Hippocampal formation (tissue), 2 donors: ENCODE measurements around the gene TRIM62.
A peak's percentile ranks its signal among the peaks of the same experiment; 100 is the strongest.
"Not testable (repeated sequence)": the region's sequence is repeated elsewhere in the genome, so short reads cannot be mapped to it uniquely, and the experiment has no call there.

Experiments used
- DNase-seq, 2 donors: peaks; one replicate each; lab custom pipeline; 2025; lab: John Stamatoyannopoulos, UW

TRIM62 gene

GRCh38 chr1:33158366-33158765 lies 23.5 kb downstream of the TRIM62 start:
- no peak for DNase-seq

DNA sequence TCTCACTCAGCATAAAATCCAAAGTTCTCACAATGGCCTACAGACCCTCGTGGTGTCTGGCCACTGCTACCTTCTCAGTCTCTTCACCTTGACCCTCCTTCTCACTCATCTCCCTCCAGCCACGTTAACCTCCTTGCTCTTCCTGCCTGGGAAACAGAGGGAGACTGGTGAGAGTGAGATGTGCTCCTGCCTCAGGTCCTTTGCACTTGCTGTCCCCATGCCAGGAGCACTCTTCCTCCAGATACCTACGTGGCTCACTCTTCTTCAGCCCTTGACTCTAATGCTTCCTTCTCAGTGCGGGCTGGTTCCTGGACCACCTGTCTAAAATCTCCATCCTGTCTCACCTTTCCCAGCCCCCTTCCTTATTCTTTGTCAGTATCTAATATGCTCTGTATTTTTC lies 24.7 kb downstream of the TRIM62 start:
- no peak for DNase-seq

GRCh38 chr1:33155877-33156538 lies 25.8 kb downstream of the TRIM62 start:
- DNase-seq: no peak

- no peak for DNase-seq
These were observed 28.2 kb downstream of the TRIM62 start for GRCh38 chr1:33153650-33154049.

DNA sequence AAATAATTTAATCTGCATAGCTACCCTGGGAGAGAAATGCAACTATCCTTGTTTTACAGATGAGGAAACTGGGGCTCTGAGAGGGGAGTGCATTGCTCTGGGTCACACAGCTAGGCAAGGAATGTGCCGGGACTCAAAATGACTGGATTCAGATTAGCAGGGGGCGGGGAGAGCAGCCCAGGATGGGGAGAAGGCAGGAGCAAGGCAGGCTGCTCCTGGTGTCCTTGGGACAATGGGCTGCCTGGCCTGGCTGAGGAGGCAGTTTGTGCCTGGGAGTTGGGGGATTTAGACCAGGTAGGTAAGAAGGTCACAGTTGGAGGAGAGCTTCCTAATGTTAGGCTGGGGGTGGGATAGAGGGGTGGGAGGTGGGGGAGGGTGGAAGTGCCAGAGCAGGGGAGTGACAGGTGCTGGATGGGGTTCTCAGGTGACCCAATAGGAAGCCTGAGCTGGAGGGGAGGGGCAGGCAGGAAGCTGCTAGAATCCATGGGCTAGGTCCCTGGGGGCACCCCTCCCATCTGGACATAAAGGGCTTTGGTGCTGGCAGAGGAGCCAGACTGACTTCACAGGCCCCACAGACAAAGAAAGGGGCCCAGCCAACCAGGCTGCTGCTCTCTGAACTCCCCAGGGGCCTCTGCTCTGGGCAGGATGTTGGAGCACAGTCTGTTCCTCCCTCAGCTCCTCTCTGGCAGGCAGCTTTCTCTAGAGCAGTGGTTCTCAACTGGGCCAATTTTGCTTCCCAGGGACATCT lies 29.0 kb downstream of the TRIM62 start:
- peak; percentile 66 to 75 for DNase-seq

DNA sequence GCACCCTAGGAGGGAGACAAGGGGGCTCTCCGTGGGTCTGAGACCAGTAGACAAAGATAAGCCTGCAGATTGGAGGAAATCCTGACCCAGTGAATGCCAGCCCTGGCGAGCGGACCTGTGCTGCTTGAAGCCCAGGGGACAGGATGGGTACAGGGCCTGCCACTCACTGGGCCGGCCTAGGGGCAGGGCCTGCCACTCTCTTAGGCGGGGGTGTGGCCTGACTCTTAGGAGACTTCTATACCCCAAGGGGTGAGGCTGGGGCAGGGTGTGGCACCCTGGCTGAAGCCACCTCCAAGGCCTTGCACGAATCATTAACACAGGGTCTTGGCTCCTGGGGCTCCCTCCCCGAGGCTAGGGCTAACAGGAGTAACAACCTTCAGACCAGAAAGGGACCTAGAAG lies 30.7 kb downstream of the TRIM62 start:
- DNase-seq: no peak

DNA sequence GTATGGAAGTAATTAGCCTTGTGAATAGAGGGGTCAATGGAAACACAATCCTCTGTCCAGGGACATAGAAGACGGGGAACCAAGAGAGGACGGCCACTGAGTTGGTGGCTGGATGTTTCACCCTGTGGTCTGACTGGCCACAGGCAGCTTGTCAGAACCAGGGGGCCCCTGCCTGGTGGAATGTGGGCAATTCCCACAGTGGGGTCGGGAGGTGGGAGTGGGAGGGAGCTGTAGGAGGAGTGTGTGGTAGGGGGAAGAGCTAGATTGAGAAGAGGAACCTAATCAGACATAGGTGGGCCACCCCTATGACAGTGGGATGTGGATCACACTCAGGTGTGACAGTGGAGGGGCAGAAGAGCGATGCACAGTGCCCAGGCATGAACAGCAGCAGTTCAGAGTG lies 31.3 kb downstream of the TRIM62 start:
- DNase-seq: no peak

- no peak for DNase-seq
These were observed 32.2 kb downstream of the TRIM62 start for GRCh38 chr1:33149453-33150190.

DNA sequence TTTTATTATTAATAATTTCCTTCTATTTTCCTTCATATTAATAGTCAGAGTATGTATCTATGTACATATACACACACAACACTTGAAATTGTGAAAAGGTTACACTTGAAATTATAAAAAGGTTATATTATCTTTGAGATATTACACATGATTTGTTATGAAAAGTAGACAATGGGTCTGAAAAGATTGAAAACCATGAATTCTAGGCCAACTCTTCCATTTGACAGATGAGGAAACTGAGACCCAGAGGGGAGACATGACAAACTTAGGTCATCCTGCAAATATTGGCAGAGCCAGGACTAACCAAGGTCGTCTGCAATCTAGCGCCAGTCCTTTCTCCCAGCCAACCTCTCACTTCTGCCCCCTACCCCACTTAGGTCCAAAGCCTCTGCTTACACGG lies 33.2 kb downstream of the TRIM62 start:
- no peak for DNase-seq

DNA sequence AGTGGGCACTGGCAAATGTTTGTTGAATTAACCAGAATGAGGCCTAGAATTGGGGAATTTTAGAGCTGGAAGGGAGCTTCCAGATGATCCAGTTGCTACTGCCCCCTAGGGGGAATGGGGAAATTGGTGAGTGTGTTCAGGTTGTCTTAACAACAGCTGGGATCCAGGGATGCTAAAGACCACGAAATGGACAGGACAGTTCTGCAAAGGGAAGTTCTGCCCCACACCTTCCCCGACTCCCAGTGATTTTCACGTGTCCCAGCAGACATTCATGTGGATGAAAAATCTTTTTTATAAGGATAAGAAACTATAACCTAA lies 33.9 kb downstream of the TRIM62 start:
- no peak for DNase-seq

DNA sequence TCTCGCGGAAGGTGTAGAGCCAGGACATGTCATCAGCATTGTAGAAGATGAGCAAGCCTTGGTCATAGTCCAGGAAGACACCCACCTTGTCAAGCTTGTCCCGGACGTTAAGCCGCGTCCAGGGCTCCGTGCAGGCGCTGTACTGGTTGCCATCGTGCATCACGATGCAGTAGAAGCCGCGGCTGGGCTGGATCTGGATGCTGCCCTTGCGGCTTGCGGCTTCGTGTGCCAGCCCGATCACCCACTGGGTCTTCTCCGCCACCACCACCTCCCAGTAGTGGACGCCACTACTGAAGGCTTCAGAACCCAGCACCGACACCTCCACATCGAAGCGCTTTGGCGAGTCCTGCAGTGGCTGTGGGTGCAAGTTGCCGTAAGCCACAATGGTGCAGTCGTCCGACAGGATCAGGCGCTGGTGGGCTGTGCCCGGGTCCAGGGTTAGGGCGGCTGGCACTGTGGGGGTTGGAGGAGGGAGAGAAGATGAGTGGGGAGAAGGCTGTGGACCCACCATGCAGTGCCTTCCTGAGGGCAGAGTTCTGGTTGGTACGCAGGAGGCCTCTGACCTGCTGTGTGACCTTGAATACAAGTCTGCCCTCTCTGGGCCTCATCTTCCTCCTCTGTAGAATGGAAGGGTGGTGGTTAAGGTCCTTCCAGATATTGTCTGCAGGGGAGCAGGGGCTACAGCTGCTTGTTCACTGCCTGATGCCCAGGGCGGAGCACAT lies 34.4 kb downstream of the TRIM62 start:
- no peak for DNase-seq

DNA sequence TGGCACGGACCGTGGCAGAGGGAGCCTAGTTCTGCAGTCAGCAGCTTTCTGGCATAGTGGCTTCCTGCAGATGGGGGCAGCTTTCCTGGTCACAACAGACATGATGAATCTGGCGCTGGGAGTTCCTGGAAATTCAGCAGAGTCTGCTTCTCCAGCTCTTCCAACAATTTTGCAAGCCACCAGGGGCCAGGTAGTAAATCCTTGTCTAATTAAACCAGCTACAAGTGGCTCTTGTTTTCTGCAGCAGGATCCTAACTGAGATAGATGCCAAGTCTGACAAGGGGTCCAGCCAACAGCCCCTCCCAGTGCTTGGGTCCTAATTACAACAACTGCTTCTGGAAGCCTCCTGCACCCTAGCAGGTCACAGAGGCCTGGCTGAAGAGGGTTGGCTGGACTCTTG lies 35.8 kb downstream of the TRIM62 start:
- DNase-seq: no peak

DNA sequence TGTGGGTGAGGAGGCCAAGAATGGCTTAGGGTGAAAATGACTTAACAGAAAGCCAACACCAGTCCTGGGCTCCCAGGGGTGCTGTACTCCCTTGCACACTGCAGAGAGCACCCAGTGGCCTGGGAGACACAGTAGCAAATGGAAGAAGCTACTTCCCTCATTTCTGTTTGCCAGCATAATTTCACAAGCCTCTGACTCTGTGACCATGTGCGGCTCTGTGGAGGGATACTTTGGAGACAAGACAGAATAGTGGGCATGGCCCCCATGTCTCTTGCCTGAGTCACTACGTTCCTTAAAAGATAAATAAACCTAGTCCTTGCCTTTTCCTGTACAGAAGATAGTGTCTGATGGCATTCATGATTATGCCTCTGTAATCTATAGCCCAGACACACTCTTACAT lies 38.1 kb downstream of the TRIM62 start:
- no peak for DNase-seq

- DNase-seq: no peak
These were observed 38.7 kb downstream of the TRIM62 start for GRCh38 chr1:33143176-33143575.

GRCh38 chr1:33142483-33143064 lies 39.3 kb downstream of the TRIM62 start:
- DNase-seq: no peak

DNA sequence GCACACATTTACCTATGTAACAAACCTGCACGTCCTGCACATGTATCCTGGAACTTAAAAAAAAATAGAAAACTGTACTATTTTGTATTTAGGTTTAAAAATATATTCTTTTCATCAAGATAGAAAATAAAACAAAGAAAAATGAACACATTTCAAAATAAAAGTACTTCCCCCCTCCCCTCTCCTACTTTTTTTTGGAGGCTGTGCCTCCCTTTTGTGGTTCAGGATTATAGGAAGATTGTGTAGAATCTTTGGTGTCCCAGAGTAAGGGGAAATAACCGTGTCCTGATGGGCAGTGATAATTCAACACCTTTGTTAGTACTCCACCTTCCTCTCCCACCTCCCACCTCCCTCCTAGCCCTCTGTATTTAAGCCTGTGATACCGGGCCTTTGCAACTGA lies 40.1 kb downstream of the TRIM62 start:
- DNase-seq: no peak

DNA sequence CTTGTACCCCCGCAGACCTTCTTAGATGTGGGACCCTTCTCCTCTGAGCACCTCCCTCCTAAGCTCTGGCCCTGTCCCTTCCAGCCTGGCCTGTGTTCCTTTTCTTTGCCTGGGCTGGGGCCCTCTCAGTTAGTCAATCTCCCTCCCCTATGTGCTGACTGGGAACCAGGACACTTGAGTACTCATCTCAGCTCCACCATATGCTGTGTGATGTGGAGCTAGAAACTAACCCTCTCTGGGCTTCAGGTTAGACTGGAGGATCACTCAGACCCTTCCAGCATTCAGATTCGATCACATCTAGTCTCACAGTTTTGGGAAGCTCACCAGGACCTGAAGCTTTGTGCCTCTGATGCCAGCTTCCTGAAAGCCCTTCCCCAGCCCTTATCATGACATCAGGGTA lies 40.6 kb downstream of the TRIM62 start:
- no peak for DNase-seq

- DNase-seq: no peak
These were observed 41.4 kb downstream of the TRIM62 start for GRCh38 chr1:33140153-33141149.

DNA sequence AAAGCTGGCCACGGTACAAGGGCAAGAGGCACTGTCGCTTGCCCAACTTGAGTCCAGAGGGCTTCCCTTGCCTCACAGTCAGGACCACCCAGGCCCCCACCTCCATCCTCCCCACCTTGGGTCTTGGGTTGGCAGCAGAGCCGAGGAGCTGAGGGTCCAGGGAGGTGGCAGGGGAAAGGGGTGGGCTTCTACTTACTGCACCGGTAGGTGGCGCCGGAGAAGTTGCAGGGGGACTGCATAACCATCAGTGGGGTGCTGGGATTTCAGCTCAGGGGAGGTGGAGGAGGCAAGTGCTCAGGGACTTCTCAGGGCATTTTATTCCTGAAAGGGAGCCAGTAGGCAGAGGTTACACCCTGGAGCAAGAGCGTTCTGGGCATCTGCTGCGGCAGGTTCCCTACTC lies 44.0 kb downstream of the TRIM62 start:
- DNase-seq: peak; percentile 20 to 35

- DNase-seq: not testable (repeated sequence)
These were observed 45.8 kb downstream of the TRIM62 start for GRCh38 chr1:33136041-33136440.
